ENCODE measurements around the gene KRTAP5-2.
"Not testable (repeated sequence)": the region's sequence is repeated elsewhere in the genome, so short reads cannot be mapped to it uniquely, and the experiment has no call there.

Gene KRTAP5-2

DNA sequence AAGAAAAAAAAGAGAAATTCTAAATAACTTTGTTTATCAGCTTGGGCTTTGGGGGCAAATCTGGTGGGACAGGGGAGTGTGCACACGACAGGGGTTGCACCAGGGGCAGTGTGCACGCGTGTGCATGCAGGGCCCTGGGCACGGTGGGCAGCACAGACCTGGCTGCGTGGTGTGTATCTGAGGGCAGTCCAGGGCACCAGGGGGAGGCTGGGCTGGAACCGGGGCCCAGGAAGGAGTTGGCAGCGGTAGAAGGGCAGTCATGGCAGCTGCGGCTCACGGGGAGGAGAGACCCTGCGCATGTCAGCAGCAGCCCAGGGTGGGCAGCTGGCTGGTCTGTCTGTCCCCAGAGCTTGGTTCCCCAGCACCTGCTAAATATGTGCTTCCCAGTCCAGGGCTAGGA, 35.8 kb upstream of the KRTAP5-2 start:
- H3K4me1 Mint-ChIP-seq (ENCODE audit: low read depth): peaks cover 5% of the 10 kb centered on the region
- no peaks in the 10 kb centered on the region for H3K36me3 Mint-ChIP-seq (ENCODE audit: low read depth)
- no peak overlapping the region for H3K4me3 Mint-ChIP-seq
- H3K27me3 Mint-ChIP-seq: peaks cover 39% of the 10 kb centered on the region
- DNase-seq: no peak
- no peaks in the 10 kb centered on the region for H3K9me3 Mint-ChIP-seq
- no peak overlapping the region for H3K27ac Mint-ChIP-seq

DNA sequence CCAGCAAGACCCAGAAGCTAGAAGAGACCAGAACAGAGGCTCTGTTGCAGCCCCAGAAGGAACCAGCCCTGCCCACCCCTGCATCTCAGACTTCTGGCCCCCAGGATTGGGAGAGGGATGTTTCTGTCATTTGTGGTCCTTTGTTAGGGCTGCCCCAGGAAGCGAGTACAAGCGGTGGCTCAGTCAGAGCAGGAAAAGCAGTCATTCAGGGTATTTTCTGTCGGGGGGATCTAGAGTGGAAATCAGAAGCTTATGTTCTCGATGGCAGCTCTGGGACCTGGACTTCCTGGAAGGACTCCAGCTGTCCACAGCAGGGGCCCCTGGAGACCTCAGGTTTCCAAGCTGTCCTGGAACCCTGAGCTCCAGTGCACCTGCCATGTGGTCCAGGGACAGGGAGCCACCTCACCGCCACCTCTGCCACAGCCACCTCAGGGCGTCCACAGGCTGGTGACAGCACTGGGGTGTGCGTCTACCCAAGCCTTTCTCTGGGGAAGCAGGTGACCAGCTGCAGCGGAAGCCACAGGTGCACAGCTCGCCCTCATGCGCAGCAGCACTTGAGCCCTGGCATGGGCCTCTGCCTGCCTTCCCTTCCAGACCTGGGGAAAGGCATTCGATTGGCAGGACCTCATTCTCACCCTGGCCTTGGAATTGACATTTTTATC, 34.1 kb upstream of the KRTAP5-2 start:
- no peaks in the 10 kb centered on the region for H3K36me3 Mint-ChIP-seq (ENCODE audit: low read depth)
- no peak overlapping the region for H3K4me3 Mint-ChIP-seq
- no peak overlapping the region for H3K27ac Mint-ChIP-seq
- peaks cover 7% of the 10 kb centered on the region for H3K4me1 Mint-ChIP-seq (ENCODE audit: low read depth)
- peaks cover 43% of the 10 kb centered on the region for H3K27me3 Mint-ChIP-seq
- no peak for DNase-seq
- H3K9me3 Mint-ChIP-seq: no peaks in the 10 kb centered on the region

DNA sequence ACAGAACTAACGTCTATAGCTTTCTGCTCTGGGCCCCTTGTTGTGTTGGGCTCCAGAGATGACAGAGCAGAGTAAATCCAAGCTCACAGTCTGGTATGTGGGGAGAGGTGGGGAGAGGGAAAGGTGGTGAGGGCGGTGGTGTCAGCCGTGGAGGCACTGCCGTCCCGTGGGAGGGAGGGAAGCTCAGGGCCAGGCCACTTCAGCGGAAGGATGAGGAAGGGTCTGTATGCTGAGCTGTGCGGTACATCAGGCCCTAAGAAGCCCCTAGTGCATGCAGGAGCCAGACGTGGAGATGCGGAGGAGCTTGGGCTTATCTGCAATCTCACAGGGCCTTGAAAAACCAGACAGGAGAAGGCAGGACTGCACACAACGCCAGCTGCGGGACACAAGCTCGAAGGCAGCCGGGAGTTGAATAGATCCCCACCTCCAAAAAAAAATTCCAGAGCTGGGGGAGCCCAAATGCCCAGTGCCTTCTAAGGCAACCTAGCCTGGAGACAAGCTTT, 33.0 kb upstream of the KRTAP5-2 start:
- H3K27ac Mint-ChIP-seq: no peak overlapping the region

DNA sequence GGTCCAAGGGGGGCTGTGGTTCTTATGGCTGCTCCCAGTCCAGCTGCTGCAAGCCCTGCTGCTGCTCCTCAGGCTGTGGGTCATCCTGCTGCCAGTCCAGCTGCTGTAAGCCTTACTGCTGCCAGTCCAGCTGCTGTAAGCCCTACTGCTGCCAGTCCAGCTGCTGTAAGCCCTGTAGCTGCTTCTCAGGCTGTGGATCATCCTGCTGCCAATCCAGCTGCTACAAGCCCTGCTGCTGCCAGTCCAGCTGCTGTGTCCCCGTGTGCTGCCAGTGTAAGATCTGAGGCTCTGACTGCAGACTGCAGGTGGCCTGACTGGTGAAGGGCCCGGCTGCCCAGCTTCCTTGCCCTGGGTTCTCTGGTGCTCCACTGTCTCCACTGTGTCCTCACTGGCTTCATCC, 32.2 kb upstream of the KRTAP5-2 start:
- Mint-ChIP-seq H3K36me3 (ENCODE audit: low read depth) (no peaks in the 10 kb centered on the region), H3K27me3 (peaks cover 40% of the 10 kb centered on the region), H3K4me3 (no peak overlapping the region), H3K27ac (no peak overlapping the region), H3K9me3 (no peaks in the 10 kb centered on the region), H3K4me1 (ENCODE audit: low read depth) (peaks cover 7% of the 10 kb centered on the region)
- no peak for DNase-seq

More for the DNA sequence above, 33.0 kb upstream of the KRTAP5-2 start:
- no peaks in the 10 kb centered on the region for H3K36me3 Mint-ChIP-seq (ENCODE audit: low read depth)
- no peak overlapping the region for H3K4me3 Mint-ChIP-seq
- DNase-seq: no peak
- H3K4me1 Mint-ChIP-seq (ENCODE audit: low read depth): peaks cover 7% of the 10 kb centered on the region
- no peaks in the 10 kb centered on the region for H3K9me3 Mint-ChIP-seq
- H3K27me3 Mint-ChIP-seq: peaks cover 46% of the 10 kb centered on the region

DNA sequence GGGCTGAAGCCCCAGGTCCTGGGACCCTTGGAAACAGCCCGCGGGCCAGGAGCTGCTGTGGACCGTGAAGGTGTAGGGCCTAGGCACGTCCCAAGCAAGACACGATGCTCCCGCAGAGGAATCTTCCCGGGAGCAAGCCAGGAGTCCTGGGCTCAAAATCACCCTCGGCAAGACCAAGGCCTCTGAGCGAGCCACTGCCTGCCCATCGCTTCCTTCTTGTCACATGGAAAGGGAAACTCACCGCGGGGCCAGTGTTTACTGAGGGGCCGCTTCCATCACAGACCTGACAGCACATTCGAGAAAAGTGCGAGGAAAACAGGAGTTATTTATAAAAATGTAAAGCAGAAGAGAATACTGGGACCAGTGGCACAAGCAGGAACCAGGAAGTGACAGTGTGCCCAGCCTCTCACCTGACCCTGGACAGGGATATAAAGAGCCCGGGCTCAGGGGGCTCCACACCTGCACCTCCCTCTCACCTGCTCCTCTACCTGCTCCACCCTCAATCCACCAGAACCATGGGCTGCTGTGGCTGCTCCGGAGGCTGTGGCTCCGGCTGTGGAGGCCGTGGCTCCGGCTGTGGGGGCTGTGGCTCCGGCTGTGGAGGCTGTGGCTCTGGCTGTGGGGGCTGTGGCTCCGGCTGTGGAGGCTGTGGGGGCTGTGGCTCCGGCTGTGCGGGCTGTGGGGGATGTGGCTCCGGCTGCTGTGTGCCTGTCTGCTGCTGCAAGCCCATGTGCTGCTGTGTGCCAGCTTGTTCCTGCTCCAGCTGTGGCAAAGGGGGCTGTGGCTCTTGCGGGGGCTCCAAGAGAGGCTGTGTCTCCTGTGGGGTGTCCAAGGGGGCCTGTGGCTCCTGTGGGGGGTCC, 31.5 kb upstream of the KRTAP5-2 start, which contains the start of gene KRTAP5-5:
TSS of gene KRTAP5-5 (plus strand) at position 450 of the 860 bp plus-strand sequence. CDS start at position 516, 66 bp downstream.
- peaks cover 7% of the 10 kb centered on the region for H3K4me1 Mint-ChIP-seq (ENCODE audit: low read depth)
- no peak within 1 kb of the TSS for H3K4me3 Mint-ChIP-seq
- peaks cover 42% of the 10 kb centered on the region for H3K27me3 Mint-ChIP-seq

DNA sequence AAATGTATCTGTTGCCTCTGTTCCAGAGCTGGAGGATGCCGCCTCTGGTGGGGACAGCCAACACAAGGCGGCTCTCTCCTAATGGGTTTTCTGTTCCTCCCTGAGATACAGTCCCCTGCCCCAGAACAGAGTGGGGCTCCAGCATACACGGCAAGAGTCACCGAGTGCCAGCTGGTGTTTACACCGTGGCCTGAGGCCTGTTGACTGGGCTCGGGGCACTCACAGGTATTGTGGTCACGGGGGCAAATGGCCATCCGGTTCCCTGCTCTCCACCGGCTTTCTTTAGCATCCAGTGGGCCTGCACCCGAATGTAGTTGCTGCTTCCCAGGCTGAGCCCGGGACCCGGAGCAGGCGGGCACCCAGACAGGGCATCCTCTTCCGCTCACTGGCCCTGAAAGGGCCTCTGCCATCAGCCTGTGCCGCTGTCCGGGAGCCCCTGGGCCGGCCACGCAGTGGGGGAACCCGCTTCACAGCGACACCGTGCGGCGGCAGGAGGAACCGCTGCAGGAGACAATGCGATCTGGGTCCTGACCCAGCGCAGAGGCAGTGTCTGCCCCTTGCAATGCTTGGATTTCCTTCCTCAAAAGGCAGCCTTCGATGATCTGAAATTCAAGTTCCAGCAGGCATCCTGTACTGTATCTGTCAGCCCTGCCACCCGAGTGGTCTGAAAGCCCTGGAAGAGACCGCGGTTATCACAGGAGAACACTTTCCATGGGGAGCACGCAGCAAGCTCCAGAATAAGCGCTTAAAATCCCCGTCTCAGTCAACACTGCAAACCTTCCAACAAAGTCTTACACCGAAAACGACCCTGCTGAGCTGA, 30.6 kb upstream of the KRTAP5-2 start:
- H3K36me3 Mint-ChIP-seq (ENCODE audit: low read depth): no peaks in the 10 kb centered on the region
- no peak overlapping the region for H3K4me3 Mint-ChIP-seq
- peaks cover 7% of the 10 kb centered on the region for H3K4me1 Mint-ChIP-seq (ENCODE audit: low read depth)
- peaks cover 40% of the 10 kb centered on the region for H3K27me3 Mint-ChIP-seq
- no peaks in the 10 kb centered on the region for H3K9me3 Mint-ChIP-seq
- DNase-seq: peak; percentile 78
- H3K27ac Mint-ChIP-seq: no peak overlapping the region

More for the DNA sequence above, 31.5 kb upstream of the KRTAP5-2 start, which contains the start of gene KRTAP5-5:
- Mint-ChIP-seq H3K36me3 (ENCODE audit: low read depth) (no peaks in the 10 kb centered on the region), H3K9me3 (no peaks in the 10 kb centered on the region), H3K27ac (no peak within 1 kb of the TSS)
- no peak for DNase-seq

DNA sequence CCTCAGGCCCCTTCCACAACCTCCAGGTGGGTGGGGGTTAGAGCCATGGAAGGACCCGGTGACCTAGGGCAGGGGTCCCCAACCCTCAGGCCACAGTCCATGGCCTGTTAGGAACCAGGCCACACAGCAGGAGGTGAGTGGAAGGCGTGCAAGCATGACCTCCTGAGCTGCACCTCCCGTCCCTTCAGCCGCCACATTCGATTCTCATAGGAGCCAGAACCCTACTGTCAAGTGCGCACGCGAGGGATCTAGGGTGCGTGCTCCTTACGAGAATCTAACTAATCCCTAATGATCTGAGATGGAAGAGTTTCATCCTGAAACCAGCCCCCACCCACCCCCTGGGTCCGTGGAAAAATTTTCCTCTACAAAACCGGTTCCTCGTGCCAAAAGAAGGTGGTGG, 27.4 kb upstream of the KRTAP5-2 start:
- no peak overlapping the region for H3K27ac Mint-ChIP-seq
- DNase-seq: no peak
- no peaks in the 10 kb centered on the region for H3K9me3 Mint-ChIP-seq
- peaks cover 5% of the 10 kb centered on the region for H3K4me1 Mint-ChIP-seq (ENCODE audit: low read depth)
- H3K4me3 Mint-ChIP-seq: no peak overlapping the region
- peaks cover 24% of the 10 kb centered on the region for H3K27me3 Mint-ChIP-seq
- H3K36me3 Mint-ChIP-seq (ENCODE audit: low read depth): no peaks in the 10 kb centered on the region

DNA sequence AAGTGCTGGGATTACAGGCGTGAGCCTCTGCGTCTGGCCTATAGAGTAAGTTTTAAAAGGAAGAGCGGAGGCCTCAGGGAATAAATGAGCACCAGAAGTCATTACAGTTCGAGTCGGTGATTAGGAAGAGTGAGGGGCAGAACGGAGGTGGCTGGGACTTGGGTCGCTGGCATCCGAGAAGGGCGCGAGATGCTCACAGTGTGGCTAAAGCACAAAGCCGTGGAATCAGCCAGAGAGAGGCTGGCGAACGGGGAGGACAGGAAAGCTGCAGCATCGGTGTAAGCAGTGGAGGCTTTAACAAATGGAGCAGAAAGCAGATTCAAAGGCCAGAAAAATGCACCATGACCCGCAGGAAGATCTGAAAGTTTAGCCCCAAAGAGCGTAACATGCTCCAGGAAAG, 26.5 kb upstream of the KRTAP5-2 start:
- no peaks in the 10 kb centered on the region for H3K36me3 Mint-ChIP-seq (ENCODE audit: low read depth)
- no peak overlapping the region for H3K4me3 Mint-ChIP-seq
- no peaks in the 10 kb centered on the region for H3K9me3 Mint-ChIP-seq
- peaks cover 6% of the 10 kb centered on the region for H3K4me1 Mint-ChIP-seq (ENCODE audit: low read depth)
- DNase-seq: no peak
- no peak overlapping the region for H3K27ac Mint-ChIP-seq
- peaks cover 24% of the 10 kb centered on the region for H3K27me3 Mint-ChIP-seq

DNA sequence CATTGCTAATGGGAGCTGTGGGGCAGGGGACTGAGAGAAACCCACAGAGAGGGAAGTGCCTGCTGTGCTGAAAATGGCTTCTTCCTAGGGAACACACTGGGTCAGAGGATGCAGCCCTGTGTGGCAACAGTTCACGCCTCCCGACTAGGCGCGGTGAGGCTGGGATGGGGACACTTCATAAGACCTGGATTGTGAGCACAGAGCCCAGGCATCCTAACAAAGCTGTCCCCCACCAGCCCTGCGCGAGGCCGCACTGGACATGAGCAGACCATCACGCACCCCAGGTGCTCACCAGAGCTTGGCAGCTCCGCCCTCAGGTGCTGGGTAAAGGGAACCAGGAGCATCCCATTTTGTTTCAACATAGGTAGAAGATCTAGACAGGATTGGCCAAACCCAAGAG, 25.6 kb upstream of the KRTAP5-2 start:
- no peak overlapping the region for H3K4me3 Mint-ChIP-seq
- no peaks in the 10 kb centered on the region for H3K9me3 Mint-ChIP-seq
- peaks cover 7% of the 10 kb centered on the region for H3K4me1 Mint-ChIP-seq (ENCODE audit: low read depth)
- no peak for DNase-seq
- H3K27me3 Mint-ChIP-seq: peaks cover 19% of the 10 kb centered on the region
- H3K27ac Mint-ChIP-seq: no peak overlapping the region
- no peaks in the 10 kb centered on the region for H3K36me3 Mint-ChIP-seq (ENCODE audit: low read depth)

DNA sequence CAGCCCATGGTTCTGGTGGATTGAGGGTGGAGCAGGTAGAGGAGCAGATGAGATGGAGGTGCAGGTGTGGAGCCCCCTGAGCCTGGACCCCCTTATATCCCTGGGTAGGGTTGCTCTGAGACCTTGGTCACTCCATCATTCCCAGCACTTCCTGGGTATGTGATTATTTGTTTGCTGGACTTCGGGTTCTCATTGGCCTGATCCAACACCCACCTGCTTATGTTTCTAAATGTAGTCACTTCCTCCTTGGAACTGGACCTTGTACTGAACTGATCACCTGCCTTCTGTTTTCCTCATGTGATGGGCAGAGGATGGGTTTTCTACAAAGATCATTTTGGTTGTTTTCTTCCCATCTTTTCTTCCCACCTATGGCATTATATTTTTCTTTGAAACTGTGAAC, 24.0 kb upstream of the KRTAP5-2 start, which contains the start of gene KRTAP5-4:
TSS of gene KRTAP5-4 (minus strand) at position 53 of the 400 bp plus-strand sequence. CDS start at position 8, 45 bp downstream.
- no peaks in the 10 kb centered on the region for H3K36me3 Mint-ChIP-seq (ENCODE audit: low read depth)
- DNase-seq: no peak
- no peak within 1 kb of the TSS for H3K27ac Mint-ChIP-seq
- peaks cover 7% of the 10 kb centered on the region for H3K4me1 Mint-ChIP-seq (ENCODE audit: low read depth)
- H3K9me3 Mint-ChIP-seq: no peaks in the 10 kb centered on the region
- H3K27me3 Mint-ChIP-seq: peaks cover 15% of the 10 kb centered on the region
- no peak within 1 kb of the TSS for H3K4me3 Mint-ChIP-seq

DNA sequence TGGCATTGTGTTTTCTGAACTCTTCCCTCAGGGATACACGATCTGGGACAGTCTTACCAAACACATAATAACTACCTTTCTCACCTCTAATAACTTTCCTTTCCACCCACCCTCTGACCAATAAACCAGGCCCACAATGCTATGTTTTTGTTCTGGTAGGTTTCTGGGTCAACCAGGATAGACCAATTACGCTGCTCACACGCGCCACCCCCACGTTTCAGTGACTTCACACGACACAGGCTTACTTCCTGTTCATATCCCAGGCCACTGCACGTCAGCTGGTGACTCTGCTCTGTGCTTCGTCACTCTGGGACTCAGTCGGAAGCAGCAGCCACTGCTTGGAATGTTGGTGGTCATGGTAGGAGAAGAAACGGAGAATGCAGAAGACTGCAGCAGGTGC, 21.4 kb upstream of the KRTAP5-2 start:
- Mint-ChIP-seq H3K27me3 (peaks cover 28% of the 10 kb centered on the region), H3K27ac (no peak overlapping the region), H3K36me3 (ENCODE audit: low read depth) (no peaks in the 10 kb centered on the region), H3K4me1 (ENCODE audit: low read depth) (peaks cover 7% of the 10 kb centered on the region), H3K9me3 (no peaks in the 10 kb centered on the region), H3K4me3 (no peak overlapping the region)
- no peak for DNase-seq

DNA sequence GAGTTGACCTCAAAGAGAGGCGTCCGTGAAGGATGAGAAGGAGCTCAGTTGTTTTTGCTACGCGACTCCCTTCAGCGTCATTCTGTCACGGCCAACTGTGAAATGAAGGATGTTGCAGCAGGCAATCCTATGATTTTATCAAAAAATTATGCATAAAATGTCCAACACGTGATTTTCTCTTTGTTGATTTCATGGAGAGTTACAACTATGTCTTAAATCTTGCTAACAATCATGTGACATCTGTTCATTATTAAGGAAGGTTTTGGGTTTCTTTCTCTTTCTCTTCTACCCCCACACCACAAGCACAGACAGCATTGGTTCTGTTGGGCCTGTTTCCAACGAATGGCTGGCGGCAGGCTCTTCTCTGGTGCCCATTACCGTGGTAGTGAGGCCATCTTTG, 20.1 kb upstream of the KRTAP5-2 start:
- Mint-ChIP-seq H3K4me3 (no peak overlapping the region), H3K9me3 (no peaks in the 10 kb centered on the region), H3K27ac (no peak overlapping the region), H3K4me1 (ENCODE audit: low read depth) (peaks cover 7% of the 10 kb centered on the region), H3K27me3 (peaks cover 28% of the 10 kb centered on the region), H3K36me3 (ENCODE audit: low read depth) (no peaks in the 10 kb centered on the region)
- DNase-seq: no peak

DNA sequence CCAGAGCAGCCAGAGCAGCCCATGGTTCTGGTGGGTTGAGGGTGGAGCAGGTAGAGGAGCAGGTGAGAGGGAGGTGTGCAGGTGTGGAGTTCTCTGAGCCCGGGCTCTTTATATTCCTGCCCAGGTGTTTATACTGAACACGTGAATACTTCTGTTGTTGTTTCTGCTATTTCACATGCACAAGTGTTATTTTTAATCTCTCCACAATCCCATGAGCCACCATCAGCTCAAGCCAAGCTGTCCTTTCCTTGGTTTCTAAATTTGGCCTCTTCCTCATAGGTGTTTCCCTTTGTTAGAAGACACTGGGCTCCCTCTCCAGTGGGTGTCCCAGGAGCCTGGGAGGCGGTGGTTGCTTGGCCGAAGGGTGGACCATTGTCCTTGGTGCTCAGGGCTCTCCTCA, 10.3 kb upstream of the KRTAP5-2 start, which contains the start of gene KRTAP5-3:
TSS of gene KRTAP5-3 (minus strand) at position 101 of the 400 bp plus-strand sequence. CDS start at position 23, 78 bp downstream.
- Mint-ChIP-seq H3K4me3 (no peak within 1 kb of the TSS), H3K36me3 (ENCODE audit: low read depth) (no peaks in the 10 kb centered on the region), H3K9me3 (no peaks in the 10 kb centered on the region), H3K27ac (no peak within 1 kb of the TSS), H3K27me3 (peaks cover 24% of the 10 kb centered on the region), H3K4me1 (ENCODE audit: low read depth) (peaks cover 8% of the 10 kb centered on the region)
- no peak for DNase-seq

DNA sequence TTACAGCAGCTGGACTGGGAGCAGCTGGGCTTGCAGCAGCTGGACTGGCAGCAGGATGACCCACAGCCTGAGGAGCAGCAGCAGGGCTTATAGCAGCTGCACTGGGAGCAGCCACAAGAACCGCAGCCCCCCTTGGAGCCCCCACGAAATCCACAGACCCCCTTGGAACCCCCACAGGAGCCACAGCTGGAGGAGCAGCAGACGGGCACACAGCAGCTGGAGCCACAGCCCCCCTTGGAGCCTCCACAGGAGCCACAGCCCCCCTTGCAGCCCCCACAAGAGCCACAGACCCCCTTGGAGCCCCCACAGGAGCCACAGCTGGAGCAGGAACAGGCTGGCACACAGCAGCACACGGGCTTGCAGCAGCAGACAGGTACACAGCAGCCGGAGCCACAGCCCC, 9.8 kb upstream of the KRTAP5-2 start:
- not testable (repeated sequence) for H3K36me3 Mint-ChIP-seq (ENCODE audit: low read depth); H3K27ac Mint-ChIP-seq; H3K4me3 Mint-ChIP-seq; DNase-seq; H3K9me3 Mint-ChIP-seq; H3K4me1 Mint-ChIP-seq (ENCODE audit: low read depth)
- peaks cover 28% of the 10 kb centered on the region for H3K27me3 Mint-ChIP-seq

Measured in activated T-cell treated with anti-CD3 and anti-CD28 coated beads, Interleukin-2, amount 50 U/mL, for 24 hours (primary cell).